Fibroblast of mammary gland (primary cell): ENCODE measurements around the gene SORCS2.
A peak's percentile ranks its signal among the peaks of the same experiment; 100 is the strongest.

Experiments used
- DNase-seq: peaks from one replicate; pipeline ENCODE4 v3.0.0-alpha.2; 2010; ENCODE audit warnings: low read depth
- H3K4me3 ChIP-seq: 2 replicates; pipeline ENCODE4 v1.5.1; 2011; ENCODE audit warnings: low read depth, mild to moderate bottlenecking, low read length, moderate library complexity; ENCODE audit not compliant: control insufficient read depth
- TF ChIP-seq, protein P1 (sequence below): conservative IDR thresholded peaks from 2 replicates; pipeline ENCODE4 v1.5.1; 2011; ENCODE audit warnings: low read depth, low read length, inconsistent platforms; ENCODE audit not compliant: control insufficient read depth, insufficient read depth

SORCS2 gene

DNA sequence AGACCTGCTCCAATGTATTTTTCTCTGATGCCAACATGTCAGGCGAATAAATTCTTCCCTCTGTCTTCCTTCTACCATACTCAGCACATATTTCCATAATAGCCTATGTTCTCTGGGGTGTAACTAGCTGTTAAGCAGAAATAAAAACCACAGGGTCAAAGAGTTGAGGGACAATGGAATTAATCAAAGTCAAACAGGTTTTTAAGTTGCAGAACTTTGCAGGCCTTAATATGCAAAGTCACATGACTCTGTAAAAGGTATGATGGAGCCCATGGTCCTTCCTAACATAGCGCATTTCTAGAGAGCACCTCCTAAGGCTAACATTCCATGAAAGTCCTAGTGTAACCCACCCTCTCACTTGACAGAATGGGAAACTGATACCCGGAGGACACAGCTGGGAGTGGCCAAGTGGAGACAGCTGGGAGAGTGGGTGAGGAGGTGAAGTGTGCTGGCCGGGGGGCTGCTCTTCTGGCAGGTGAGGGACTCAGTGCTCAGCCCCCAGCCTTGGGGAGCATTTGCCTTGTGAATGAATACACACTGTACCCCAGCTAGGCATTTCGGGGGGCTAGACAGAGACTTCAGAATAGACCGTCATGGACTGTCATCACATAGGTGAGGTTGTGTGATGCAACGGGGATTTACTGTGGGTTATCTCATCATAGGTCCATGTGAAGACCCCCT, 8.4 kb upstream of the SORCS2 start:
- TF ChIP-seq, protein P1, sequence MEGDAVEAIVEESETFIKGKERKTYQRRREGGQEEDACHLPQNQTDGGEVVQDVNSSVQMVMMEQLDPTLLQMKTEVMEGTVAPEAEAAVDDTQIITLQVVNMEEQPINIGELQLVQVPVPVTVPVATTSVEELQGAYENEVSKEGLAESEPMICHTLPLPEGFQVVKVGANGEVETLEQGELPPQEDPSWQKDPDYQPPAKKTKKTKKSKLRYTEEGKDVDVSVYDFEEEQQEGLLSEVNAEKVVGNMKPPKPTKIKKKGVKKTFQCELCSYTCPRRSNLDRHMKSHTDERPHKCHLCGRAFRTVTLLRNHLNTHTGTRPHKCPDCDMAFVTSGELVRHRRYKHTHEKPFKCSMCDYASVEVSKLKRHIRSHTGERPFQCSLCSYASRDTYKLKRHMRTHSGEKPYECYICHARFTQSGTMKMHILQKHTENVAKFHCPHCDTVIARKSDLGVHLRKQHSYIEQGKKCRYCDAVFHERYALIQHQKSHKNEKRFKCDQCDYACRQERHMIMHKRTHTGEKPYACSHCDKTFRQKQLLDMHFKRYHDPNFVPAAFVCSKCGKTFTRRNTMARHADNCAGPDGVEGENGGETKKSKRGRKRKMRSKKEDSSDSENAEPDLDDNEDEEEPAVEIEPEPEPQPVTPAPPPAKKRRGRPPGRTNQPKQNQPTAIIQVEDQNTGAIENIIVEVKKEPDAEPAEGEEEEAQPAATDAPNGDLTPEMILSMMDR, result no peak
- DNase-seq, result no peak
- no peak overlapping the region for H3K4me3 ChIP-seq

DNA sequence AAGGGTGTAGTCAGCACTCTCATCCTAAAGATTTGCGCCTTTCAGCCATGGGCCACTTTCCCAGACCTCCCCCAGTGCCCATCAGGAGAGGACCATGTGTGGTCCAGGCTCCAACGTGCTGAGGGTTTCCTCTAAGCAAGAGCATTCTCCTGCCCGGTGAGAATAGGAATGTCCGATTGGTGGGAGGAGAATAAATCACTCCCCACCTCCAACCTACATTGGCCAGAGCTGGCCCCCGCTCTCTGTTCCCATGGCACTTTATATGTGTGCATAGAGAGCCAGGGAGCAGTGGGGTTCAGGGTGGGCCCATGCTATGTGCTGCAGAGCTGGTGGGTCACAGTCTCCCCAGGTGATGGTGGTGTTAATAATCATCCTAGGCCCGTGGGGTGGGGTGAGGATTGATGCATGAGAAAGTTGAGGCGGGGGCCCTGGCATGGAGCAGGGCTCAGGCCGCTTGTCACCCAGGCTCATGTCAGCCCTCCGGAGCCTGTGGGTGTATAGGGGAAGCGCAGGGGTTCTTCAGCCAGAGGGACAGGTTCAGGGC, 6.8 kb upstream of the SORCS2 start:
- H3K4me3 ChIP-seq, result no peak overlapping the region
- TF ChIP-seq, protein P1, result no peak
- DNase-seq, result no peak

DNA sequence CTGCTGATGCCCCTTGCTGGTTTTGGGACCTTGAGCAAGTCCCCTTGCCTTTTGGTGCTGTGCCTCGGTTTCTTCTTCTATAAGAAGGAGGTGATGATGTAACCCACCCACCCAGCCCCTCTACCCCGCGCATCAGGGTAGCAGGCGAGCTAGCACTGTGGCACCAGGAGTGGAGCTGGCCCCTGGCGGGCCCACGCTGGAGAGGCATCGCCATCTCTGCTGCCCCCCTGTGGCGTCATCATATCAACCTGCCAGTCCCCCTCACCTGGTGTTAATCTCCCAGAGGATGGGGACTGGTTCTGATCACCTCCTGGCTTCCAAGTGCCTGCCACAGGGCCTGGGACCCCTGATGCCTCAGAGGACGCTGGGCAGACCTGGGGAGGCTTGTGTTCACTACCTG, 6.3 kb upstream of the SORCS2 start:
- DNase-seq, result no peak
- H3K4me3 ChIP-seq, result no peak overlapping the region
- TF ChIP-seq, protein P1, result peak; percentile 28

- TF ChIP-seq, protein P1, result no peak
- no peak overlapping the region for H3K4me3 ChIP-seq
- DNase-seq, result no peak
These were observed 5.7 kb upstream of the SORCS2 start for GRCh38 chr4:7186516-7187167.

GRCh38 chr4:7187168-7187535, 5.2 kb upstream of the SORCS2 start:
- no peak for DNase-seq
- TF ChIP-seq, protein P1, result no peak
- H3K4me3 ChIP-seq, result no peak overlapping the region

- TF ChIP-seq, protein P1, result no peak
- no peak for DNase-seq
These were observed 4.6 kb upstream of the SORCS2 start for GRCh38 chr4:7187691-7188090.

More at GRCh38 chr4:7187691-7188090, 4.6 kb upstream of the SORCS2 start:
- H3K4me3 ChIP-seq, result no peak overlapping the region
